ENCODE measurements around the gene ADAMTS17. TPM values are rescaled to one million over a fixed set of nuclear protein-coding genes. Genes with fewer than 3 reads are reported as not detected.

ADAMTS17 gene
- total RNA-seq, 1 donor from 2014 or later, result 2.3 TPM

- no peak for TF ChIP-seq CTCF (IDR thresholded peaks at IDR 0.05; ENCODE audit: insufficient read depth, low read length, poor library complexity, severe bottlenecking)
Measured at GRCh38 chr15:100250176-100250800, 91.5 kb downstream of the ADAMTS17 start.

GRCh38 chr15:100249096-100249815, 92.5 kb downstream of the ADAMTS17 start:
- H3K4me3 ChIP-seq (ENCODE audit: low read depth, low read length), result no peak overlapping the region
- no peaks in the 10 kb centered on the region for H3K27me3 ChIP-seq (ENCODE audit: control insufficient read depth, insufficient read depth, low read length)
- no peak for TF ChIP-seq CTCF (IDR thresholded peaks at IDR 0.05; ENCODE audit: insufficient read depth, low read length, poor library complexity, severe bottlenecking)
- no peak for DNase-seq (ENCODE audit: low read depth)
- H3K36me3 ChIP-seq (ENCODE audit: control insufficient read depth, insufficient read depth, low read length), result no peaks in the 10 kb centered on the region

More at GRCh38 chr15:100250176-100250800, 91.5 kb downstream of the ADAMTS17 start:
- no peaks in the 10 kb centered on the region for H3K36me3 ChIP-seq (ENCODE audit: control insufficient read depth, insufficient read depth, low read length)
- no peak overlapping the region for H3K4me3 ChIP-seq (ENCODE audit: low read depth, low read length)
- DNase-seq (ENCODE audit: low read depth), result no peak
- no peaks in the 10 kb centered on the region for H3K27me3 ChIP-seq (ENCODE audit: control insufficient read depth, insufficient read depth, low read length)

GRCh38 chr15:100248236-100248635, 93.5 kb downstream of the ADAMTS17 start:
- no peak overlapping the region for H3K4me3 ChIP-seq (ENCODE audit: low read depth, low read length)
- no peak for DNase-seq (ENCODE audit: low read depth)
- H3K27me3 ChIP-seq (ENCODE audit: control insufficient read depth, insufficient read depth, low read length), result no peaks in the 10 kb centered on the region
- H3K36me3 ChIP-seq (ENCODE audit: control insufficient read depth, insufficient read depth, low read length), result no peaks in the 10 kb centered on the region
- TF ChIP-seq CTCF (IDR thresholded peaks at IDR 0.05; ENCODE audit: insufficient read depth, low read length, poor library complexity, severe bottlenecking), result no peak

- Histone ChIP-seq H3K27me3 (ENCODE audit: control insufficient read depth, insufficient read depth, low read length) (no peaks in the 10 kb centered on the region), H3K36me3 (ENCODE audit: control insufficient read depth, insufficient read depth, low read length) (no peaks in the 10 kb centered on the region), H3K4me3 (ENCODE audit: low read depth, low read length) (no peak overlapping the region)
- no peak for TF ChIP-seq CTCF (IDR thresholded peaks at IDR 0.05; ENCODE audit: insufficient read depth, low read length, poor library complexity, severe bottlenecking)
- no peak for DNase-seq (ENCODE audit: low read depth)
Measured at GRCh38 chr15:100247228-100248225, 94.2 kb downstream of the ADAMTS17 start.

- Histone ChIP-seq H3K4me3 (ENCODE audit: low read depth, low read length) (no peak overlapping the region), H3K27me3 (ENCODE audit: control insufficient read depth, insufficient read depth, low read length) (no peaks in the 10 kb centered on the region), H3K36me3 (ENCODE audit: control insufficient read depth, insufficient read depth, low read length) (no peaks in the 10 kb centered on the region)
- no peak for TF ChIP-seq CTCF (IDR thresholded peaks at IDR 0.05; ENCODE audit: insufficient read depth, low read length, poor library complexity, severe bottlenecking)
- DNase-seq (ENCODE audit: low read depth), result no peak
Measured at GRCh38 chr15:100245855-100246254, 95.9 kb downstream of the ADAMTS17 start.
